ENCODE results near the gene CD8B2. TPM values are rescaled to one million over a fixed set of nuclear protein-coding genes. Genes with fewer than 3 reads are reported as not detected.
"Not testable (repeated sequence)": the region's sequence is repeated elsewhere in the genome, so short reads cannot be mapped to it uniquely, and the experiment has no call there.

The CD8B2 gene
- not detected for polyA plus RNA-seq (2013, experiment 1 of 2; ENCODE audit: insufficient read length)
- polyA plus RNA-seq (2013, experiment 2 of 2; ENCODE audit: insufficient read length): not detected

GRCh38 chr2:106486551-106487385, at the start of gene CD8B2:
Gene CD8B2, plus strand, starts transcription at chr2:106487364. Its CDS starts 63 bp downstream, at chr2:106487427.
- DNase-seq: not testable (repeated sequence)

- DNase-seq: not testable (repeated sequence)
Measured at GRCh38 chr2:106461882-106462281, 25.3 kb upstream of the CD8B2 start.

DNA sequence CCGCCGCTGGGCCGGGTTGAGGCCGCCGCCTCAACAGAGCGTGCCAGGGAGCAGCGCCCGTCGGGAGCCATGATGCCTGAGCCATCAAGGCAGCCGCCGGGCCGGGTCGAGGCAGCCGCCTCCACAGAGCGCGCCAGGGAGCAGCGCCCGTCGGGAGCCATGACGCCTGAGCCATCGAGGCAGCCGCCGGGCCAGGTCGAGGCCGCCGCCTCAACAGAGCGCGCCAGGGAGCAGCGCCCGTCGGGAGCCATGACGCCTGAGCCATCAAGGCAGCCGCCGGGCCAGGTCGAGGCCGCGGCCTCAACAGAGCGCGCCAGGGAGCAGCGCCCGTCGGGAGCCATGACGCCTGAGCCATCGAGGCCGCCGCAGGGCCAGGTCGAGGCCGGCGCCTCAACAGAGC, 19.6 kb upstream of the CD8B2 start:
- not testable (repeated sequence) for DNase-seq

DNA sequence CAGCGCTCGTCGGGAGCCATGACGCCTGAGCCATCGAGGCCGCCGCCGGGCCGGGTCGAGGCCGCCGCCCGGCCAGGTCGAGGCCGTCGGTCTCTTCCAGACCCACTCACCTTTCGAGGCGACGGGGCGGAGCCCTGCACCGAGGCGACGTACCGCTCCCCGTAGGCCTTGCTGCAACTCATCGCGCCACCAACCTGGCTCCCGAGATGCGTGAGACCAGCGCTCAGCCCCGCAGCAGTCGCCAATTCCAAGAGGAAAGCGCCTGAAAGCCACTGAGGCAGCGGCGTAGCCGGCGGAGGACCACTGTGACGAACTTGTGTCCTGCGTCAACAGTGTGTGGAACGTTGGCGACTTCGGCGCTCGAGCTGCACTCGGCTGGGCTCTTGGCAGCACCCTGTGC, 19.1 kb upstream of the CD8B2 start, which contains the start of gene RGPD3:
RGPD3 (minus strand) TSS at position 307 of the 400 bp plus-strand sequence; CDS start at position 182, 125 bp downstream.
- DNase-seq: not testable (repeated sequence)

DNA sequence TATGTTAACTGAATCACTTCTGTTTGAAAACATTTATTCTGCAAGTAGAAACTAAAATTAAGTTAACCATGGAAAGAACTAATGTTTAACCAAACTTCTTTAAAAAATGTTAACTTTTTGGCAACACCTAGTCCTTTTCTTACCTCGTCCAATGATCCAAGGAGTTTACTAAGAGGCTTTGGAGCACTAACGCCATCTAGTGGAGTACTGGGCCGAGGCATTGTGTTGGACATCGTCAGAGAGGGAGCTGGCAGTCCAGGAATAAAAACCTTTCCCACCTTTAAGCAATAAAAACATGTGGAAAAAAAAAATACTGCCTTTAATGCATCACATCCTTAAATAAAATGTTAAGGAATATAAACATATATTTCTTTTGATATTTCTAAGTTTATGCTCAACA, 16.5 kb upstream of the CD8B2 start:
- not testable (repeated sequence) for DNase-seq

DNA sequence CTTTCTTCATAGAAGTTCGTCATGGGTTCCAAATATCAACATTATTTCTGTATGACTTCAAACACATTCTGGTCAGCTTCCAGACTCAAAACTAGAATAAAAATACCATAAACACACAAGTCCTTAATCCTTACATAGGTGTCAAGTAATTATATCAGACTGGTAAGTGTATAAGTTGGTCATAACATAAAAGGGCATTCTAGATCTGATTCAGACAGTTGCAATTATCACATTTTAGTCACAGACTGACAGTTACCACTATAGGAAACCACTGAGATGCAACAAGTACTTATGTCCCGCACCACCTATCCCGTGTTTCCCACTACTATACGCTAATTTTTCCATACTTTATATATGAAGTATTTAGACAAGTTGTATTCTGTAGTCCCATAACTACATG, 9.5 kb upstream of the CD8B2 start:
- not testable (repeated sequence) for DNase-seq

DNA sequence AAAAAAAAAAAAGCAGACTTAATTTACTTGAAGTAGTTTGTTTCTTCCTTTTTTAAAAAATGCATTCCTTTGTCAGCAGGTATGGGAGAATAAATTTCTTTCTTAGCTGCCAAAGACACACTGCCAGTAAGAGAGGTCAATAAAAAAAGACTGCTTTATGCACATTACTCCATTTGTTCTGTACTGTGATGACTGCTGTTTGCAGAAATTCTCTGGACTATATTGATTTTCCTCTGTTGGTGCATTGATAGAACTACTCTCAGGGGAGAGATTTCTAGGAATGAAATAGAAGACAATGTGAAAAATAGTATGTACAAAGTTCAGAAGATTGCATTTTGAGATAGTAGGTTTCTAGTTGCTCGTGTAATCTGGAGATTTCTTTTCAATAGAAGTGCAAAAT, 7.6 kb upstream of the CD8B2 start:
- not testable (repeated sequence) for DNase-seq

DNA sequence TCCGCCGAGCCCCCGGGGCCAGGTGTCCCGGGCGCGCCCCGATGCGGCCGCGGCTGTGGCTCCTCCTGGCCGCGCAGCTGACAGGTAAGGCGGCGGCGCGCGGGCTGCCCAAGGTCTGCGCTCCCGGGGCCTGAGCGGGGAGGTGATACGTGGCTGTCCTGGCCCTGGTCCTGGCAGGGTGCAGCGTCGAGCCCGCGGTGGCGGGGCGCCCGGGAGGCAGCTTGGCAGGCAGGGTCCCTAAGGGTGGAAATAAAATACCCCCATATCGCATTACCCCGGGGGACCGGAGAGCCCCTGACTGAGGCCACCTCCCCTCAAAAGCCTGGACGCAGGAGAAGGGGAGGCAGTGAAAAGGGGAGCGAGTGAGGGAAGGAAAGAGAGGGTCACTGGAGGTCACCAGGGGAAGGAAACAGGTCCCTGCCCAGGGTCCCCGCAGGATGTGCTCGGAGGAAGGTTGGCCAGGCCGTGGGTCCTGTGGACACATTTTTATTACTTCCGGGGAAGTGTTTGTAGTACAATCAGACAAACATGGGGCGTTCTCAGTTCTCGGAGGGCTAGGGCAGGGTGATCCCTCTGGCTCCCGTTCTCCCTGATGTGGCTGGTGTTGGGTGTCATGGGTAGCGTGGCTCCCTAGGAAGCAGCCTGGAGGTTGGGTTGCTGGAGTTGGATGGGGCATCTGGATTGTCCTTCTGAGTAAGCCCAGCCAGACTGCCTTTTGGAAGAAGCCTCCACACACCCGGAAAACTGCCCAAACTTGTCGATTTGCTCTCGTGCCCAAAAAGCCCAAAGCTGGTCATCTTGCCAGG, 425 bp downstream of the CD8B2 start:
- DNase-seq: not testable (repeated sequence)

DNA sequence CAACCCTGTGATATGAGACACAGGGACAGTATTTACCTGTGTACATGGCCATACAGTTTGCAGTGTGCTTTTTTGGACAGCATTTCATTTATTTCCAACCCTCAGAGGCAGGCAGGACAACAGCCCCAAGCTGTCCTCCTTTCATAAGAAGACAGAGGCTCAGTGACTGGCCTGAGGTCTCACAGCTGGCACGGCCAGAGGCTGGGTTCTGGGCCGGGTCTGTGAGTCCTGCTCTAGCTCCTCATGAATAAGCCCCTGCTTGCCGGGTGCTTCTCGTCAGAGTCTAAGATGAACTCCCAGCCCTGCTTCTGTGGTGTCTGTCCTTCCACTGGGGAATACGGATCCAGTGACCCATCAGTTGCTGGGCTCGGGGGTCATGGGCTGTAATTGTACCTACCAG, 2.5 kb downstream of the CD8B2 start:
- not testable (repeated sequence) for DNase-seq

DNA sequence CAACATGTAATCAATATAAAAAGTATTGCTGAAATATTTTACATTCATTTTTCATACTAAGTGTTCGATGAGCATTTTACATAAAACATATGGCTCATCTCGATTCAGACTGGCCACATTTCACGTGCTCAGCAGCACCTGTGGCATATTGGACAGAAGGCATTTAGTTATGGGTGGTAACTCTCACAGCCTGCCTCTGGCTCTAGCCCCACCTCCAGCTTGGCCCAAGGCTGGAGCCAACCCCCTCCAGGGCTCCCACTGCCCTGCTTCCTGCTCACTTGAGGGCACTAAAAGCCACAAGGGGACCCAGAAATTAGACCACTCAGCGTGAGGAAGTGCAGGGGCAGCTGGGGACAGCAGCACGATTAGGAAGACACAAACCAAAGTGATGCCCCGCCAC, 5.2 kb downstream of the CD8B2 start:
- DNase-seq: not testable (repeated sequence)

GRCh38 chr2:106492913-106493312, 5.7 kb downstream of the CD8B2 start:
- DNase-seq: peak; percentile 2

DNA sequence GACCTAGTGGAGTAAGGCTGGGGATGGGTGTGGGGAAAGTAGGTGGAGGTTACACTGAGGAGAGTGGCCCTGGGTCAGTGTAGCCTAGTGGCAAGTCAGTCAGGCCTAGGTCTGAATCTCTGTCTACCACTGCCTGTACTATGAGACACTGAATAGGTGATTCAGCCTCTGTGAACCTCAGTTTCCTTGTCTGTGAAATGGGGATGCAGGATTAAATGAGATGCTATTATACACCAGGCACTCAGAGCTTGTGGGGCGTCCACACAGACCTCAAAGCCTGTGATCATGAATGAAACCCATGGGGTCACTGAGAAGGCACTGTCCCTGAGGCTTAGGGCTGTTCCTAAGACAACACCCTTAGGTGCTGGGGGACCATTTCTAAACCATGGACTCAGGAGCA, 11.4 kb downstream of the CD8B2 start:
- not testable (repeated sequence) for DNase-seq

DNA sequence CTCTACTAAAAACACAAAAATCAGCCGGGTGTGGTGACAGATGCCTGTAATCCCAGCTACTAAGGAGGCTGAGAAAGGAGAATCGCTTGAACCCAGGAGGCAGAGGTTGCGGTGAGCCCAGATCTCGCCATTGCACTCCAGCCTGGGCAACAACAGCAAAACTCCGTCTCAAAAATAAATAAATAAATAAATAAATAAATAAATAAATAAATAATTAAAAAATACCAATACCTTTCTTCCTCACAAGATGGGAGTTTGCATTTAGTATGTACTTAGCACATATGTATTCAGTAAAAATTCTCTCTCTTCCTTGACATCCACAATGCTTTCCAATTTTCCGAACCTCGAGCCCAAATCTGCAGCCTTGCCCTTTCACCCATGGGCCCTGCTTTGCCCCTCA, 13.2 kb downstream of the CD8B2 start:
- not testable (repeated sequence) for DNase-seq

DNA sequence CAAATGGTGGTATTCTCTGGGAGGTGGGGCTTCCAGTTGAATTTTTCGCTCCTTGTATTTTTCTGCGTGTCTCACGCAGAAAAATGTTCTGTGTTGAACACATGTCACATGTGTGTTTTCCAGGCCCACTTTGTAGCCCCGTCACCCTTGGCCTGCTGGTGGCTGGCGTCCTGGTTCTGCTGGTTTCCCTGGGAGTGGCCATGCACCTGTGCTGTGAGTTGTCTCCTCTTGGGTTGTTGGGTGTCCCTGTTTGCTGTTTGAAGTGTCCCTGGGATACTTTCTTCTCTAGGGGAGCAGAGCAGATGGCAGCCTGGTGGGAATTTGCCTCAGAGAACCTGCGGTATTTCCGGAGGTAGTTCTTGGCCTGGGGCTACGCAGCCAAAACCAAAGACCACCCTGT, 15.2 kb downstream of the CD8B2 start:
- DNase-seq: not testable (repeated sequence)

GRCh38 chr2:106504192-106504591, 17.0 kb downstream of the CD8B2 start:
- DNase-seq: not testable (repeated sequence)

DNA sequence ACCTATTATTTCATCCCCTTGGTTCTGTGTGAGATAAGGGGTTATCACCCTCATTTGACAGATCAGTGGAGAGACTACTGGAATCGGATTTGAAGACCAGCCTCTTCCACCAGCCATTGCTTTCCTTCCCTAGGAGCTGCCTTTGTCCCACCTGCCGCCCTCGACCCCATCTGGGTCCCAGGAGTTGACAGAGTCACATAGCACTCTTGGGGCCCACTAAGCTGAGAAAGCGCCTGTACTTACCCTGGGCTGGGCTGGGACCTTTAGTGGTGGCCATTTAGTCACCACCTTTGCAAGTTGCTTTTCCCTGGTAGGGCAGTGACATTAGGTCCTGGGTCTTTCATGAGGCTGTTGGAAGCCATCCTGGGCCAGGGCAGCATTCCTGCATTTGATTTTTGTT, 17.6 kb downstream of the CD8B2 start:
- not testable (repeated sequence) for DNase-seq

- not testable (repeated sequence) for DNase-seq
Measured at GRCh38 chr2:106506002-106506687, 19.0 kb downstream of the CD8B2 start.

DNA sequence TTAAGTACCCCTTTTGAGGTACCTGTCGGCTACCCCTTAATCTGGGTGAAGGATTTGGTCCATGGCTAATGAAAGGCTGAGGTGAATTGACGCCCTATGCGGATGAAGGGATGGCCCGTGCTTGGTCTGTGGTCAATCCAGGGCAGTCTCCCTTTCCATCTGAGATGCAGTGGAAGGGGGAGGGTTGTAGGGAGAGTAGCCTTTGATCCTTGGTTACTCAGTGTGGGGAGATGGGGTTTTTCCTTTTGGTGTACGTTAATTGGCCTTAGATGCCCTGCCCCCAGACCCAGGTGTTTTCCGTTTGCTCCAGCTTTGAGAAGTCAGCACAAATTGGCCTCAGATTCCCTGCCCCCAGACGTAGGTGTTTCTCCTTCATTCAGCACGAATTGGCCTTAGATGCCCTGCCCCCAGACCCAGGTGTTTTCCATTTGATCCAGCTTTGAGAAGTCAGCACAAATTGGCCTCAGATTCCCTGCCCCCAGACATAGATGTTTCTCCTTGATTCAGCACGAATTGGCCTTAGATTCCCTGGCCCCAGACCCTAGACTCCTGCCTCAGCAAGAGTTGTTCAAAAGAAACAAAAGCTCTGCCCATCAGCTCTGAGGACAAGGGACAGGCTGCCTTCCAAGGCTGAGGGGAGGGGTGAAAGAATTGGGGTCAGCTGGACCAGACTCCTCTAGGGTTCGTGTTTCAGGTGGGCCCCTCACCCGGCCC, 21.7 kb downstream of the CD8B2 start:
- not testable (repeated sequence) for DNase-seq

- DNase-seq: not testable (repeated sequence)
Measured at GRCh38 chr2:106509374-106509770, 22.2 kb downstream of the CD8B2 start.

GRCh38 chr2:106510791-106511190, 23.6 kb downstream of the CD8B2 start:
- DNase-seq: not testable (repeated sequence)

GRCh38 chr2:106511476-106511901, 24.3 kb downstream of the CD8B2 start:
- peak; percentile 91 for DNase-seq

GRCh38 chr2:106511934-106512333, 24.8 kb downstream of the CD8B2 start:
- not testable (repeated sequence) for DNase-seq

All from fibroblast of skin of back (primary cell).